ENCODE data around the gene HECTD2.
"Not testable (repeated sequence)": the region's sequence is repeated elsewhere in the genome, so short reads cannot be mapped to it uniquely, and the experiment has no call there.

The HECTD2 gene

DNA sequence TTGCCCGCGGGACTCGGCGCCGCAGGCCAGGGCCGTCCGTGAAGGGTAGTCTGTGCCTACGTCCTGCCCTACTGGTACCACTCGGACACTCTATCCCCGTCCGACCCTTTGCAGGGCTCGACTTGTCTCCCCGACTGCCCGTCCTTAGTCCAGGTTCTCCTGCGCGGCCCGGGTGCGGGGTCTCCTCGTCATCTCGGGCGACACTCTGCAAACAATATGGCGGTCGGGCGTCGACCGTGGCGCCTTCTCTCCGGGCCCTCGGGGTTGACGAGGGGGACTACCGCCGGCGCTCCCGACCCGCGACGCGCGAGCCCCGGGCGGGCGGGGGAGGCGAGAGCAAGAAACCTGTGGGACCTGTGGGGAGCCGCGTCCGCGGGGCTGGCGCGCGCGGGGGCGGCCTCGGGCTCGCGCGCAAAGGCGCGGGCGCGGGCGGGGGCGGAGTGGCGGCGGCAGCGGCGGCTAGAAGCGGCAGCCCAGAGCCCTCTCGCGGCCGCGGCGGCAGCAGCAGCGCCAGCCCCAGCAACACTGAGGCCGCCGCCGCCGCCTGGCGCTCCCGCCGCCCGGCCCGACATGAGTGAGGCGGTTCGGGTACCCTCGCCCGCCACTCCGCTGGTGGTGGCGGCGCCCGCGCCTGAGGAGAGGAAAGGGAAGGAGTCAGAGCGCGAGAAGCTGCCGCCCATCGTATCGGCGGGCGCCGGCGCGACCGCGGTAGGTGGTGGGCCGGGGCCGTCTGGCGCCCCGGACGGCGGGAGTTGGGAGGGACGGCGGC, at the start of gene HECTD2:
Gene HECTD2, plus strand, starts transcription at position 476 of the 769 bp plus-strand sequence. Its CDS starts 95 bp downstream, at position 571.
- DNase-seq (ENCODE audit: low spot score) (peak; percentile 83), FAIRE-seq (no peak)

DNA sequence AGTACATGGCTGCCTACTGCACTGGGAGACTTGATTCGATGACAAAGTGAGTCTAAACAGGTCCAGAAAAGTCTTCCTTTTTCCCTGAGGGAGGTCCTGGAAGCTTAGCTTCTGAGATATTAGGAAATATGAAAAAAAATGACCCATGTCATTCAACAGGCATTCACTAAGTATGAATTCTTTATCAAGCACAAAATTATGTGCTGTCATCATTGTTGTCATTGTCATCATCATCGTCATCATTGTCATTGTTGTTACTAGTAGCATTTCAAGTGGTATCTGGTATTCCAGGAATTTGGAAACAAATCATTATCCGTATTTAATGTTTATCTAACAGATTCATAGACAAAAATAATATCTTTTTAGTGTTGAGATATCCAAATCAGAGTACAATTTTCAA, 49.7 kb upstream of the HECTD2 start:
- no peak for FAIRE-seq
- DNase-seq (ENCODE audit: low spot score): no peak

DNA sequence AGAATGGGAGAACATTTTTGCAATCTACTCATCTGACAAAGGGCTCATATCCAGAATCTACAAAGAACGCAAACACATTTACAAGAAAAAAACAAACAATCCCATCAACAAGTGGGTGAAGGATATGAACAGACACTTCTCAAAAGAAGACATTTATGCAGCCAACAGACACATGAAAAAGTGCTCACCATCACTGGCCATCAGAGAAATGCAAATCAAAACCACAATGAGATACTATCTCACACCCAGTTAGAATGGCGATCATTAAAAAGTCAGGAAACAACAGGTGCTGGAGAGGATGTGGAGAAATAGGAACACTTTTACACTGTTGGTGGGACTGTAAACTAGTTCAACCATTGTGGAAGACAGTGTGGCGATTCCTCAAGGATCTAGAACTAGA, 44.6 kb upstream of the HECTD2 start:
- DNase-seq (ENCODE audit: low spot score); FAIRE-seq: not testable (repeated sequence)

- FAIRE-seq (no peak), DNase-seq (ENCODE audit: low spot score) (no peak)
Observed at GRCh38 chr10:91366704-91367103, 43.4 kb upstream of the HECTD2 start.

DNA sequence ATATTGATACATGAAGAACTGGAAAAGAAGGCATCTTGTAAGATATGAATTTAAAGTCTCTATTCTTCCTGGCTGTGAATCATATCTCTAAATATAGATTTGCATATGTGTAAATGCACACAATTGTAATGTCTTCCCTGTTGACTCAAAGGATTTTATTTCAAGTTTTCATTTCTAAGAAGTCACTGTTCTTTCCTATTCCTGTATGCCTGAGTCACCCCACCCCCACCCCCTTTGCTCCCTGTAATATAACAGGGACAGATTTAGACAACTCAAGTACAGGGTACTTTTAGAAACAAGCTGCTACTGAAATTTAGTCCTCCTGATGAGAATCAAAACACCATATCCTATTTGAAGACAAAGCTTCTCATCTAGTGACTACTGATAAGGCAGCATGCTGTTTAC, 43.0 kb upstream of the HECTD2 start:
- no peak for FAIRE-seq
- no peak for DNase-seq (ENCODE audit: low spot score)

DNA sequence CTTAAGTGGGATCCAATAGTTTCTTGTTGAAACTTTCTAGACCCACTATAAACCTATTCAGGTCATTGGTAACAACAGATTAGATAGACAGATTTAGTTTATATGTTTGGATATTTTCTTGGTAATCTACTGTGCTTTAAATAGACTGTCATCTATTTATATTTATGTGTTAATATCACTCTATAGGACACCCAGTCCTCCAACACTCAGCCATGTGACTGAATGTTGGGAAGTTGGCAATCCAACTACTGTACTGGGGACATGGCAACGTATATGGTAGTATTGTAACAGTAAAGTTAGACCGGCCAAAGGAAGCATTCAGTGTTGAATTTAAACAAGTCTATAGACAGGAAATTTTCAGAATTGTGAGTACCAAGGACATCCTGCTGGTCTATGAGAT, 42.6 kb upstream of the HECTD2 start:
- no peak for DNase-seq (ENCODE audit: low spot score)
- no peak for FAIRE-seq

DNA sequence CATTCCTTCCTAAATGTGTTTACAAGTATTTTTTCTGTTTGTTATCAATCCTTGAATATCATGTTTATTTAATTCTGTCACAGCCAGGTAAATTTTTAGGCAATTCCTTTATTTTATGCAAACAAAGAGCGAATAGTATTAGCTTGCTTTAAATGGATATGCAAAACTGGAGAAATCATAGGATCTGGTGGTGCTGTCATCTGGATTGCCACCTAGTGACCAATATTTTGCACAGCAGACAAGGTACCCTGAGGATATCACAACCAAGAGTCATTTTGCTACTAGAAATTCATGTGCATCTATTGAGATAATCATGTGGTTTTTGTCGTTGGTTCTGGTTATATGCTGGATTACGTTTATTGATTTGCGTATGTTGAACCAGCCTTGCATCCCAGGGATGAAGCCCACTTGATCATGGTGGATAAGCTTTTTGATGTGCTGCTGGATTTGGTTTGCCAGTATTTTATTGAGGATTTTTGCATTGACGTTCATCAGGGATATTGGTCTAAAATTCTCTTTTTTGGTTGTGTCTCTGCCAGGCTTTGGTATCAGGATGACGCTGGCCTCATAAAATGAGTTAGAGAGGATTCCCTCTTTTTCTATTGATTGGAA, 40.1 kb upstream of the HECTD2 start:
- not testable (repeated sequence) for FAIRE-seq

DNA sequence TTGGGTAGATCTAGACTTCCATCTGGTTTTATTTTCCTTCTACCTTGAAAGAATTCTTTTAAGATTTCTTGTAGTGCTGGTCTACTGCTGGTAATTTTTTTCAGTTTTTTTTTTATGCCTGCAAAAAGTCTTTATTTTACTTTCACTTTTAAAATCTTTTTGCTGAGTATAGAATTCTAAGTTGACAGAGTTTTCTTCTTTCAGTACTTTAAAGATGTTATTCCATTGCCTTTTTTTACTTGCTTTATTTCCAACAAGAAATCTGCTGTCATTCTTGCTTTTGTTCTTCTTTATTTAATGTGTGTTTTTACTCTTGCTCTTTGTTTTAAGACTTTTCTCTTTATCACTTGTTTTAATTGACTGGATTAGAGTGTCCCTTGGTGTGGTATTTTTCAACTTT, 36.1 kb upstream of the HECTD2 start:
- no peak for DNase-seq (ENCODE audit: low spot score)
- no peak for FAIRE-seq

More for the DNA sequence above, 40.1 kb upstream of the HECTD2 start:
- peak; percentile 26 for DNase-seq (ENCODE audit: low spot score)

DNA sequence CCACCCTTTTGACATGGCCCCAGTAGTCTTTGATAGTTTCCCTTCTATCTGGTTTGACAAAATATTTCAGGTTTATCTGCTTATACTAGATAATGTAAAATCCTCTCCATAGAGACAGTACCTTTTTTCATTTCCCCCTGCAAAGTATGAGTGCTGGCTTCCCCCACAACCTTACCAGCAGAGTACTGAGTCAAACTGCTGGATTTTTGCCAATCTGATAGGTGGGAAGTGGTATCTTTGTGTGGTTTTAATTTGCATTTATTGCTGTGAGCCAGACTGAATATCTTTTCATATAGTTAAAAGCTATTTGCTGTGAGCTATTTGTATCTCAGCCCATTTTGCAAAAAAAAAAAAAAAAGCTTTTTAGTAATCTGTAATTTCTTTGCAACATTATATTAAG, 32.1 kb upstream of the HECTD2 start:
- peak; percentile 27 for DNase-seq (ENCODE audit: low spot score)
- no peak for FAIRE-seq

DNA sequence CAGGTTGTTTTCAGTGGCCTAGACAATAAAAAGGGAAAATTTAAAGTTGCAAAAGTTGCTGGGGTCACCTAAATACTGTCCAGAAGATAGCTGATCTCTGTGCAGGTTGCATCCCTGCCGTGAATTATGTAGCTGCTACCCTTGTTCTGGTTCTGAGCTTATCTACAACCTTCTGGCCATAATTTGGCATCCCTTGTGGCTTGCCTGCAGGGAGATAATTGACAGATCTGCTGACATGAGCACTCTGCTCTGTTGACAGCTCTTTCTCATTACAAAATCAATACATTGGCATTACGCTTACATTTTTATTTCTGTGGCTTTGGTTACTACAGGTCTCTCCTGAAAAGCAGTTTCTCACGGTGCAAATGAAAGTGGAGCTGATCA, 29.3 kb upstream of the HECTD2 start:
- no peak for DNase-seq (ENCODE audit: low spot score)
- no peak for FAIRE-seq

DNA sequence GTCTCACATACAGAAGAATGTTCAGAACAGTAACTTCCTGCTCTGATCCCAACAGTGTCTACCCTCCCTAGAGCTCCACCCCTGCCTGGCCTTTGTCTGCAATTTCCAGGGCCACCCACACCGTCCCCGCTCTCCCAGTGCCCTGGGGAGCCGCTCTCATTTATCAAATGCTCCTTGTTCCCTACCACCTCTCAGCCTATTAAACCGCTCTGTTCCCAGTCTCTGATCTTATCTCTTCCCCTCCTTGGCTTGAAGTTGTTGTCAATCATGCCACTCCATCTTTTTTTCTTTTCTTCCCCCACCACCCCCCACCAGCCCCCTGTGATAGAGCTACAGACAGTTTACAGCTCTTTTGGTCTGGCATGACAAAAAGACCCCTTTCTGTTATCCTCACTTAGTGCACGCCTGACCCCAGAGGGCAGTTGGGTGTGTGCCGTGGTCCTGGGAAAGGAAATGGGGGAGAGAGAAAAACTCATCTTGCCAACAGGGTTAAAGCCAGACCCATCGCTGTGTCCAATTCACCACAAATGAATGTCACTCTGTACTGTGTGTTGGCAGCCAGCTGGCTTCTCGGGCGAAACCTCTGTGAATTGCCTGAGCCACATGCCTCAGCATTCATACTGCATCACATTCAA, 28.8 kb upstream of the HECTD2 start:
- DNase-seq (ENCODE audit: low spot score) (peak; percentile 20), FAIRE-seq (no peak)

- FAIRE-seq: no peak
- no peak for DNase-seq (ENCODE audit: low spot score)
Observed at GRCh38 chr10:91385306-91386085, 24.6 kb upstream of the HECTD2 start.

GRCh38 chr10:91389636-91390512, 20.3 kb upstream of the HECTD2 start:
- DNase-seq (ENCODE audit: low spot score): peak; percentile 26
- no peak for FAIRE-seq

- not testable (repeated sequence) for FAIRE-seq; DNase-seq (ENCODE audit: low spot score)
Observed at GRCh38 chr10:91390513-91390825, 19.7 kb upstream of the HECTD2 start.

DNA sequence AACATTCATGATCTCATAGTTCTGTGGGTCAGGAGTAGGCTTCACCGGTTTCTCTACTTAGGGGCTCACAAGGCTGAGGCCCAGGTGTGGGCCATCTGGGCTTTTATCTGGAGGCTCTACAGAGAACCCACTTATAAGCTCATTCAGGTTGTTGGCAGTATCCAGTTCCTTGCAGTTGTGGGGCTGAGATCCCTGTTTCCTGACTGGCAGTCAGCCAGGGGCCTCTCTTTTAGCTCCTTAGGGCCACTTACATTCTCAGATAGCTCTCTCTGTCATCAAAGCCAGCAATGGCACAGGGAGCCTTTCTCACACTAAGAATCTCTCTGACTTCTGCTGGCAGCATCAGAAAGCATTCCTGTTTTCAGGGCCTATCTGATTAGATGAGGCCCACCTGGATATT, 18.2 kb upstream of the HECTD2 start:
- DNase-seq (ENCODE audit: low spot score) (no peak), FAIRE-seq (no peak)

DNA sequence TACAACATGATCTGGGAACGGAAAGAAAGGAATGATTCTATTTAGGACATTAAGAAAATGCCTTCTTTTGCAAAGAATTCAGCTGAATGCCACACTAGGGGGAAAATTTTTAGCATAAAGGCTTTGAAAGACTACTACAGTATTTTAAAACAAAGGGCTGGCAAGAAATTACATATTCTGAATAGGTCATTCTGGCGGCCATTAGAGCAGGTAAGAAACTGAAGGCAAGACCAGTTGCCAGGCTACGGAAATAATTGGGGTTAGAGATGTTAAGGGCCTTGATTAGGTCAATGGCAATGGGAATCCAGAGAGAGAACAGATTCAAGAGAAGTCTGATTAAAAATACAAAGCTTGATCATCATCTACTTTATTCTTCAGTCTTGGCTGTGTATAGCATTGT, 3.8 kb upstream of the HECTD2 start:
- no peak for DNase-seq (ENCODE audit: low spot score)
- FAIRE-seq: no peak

DNA sequence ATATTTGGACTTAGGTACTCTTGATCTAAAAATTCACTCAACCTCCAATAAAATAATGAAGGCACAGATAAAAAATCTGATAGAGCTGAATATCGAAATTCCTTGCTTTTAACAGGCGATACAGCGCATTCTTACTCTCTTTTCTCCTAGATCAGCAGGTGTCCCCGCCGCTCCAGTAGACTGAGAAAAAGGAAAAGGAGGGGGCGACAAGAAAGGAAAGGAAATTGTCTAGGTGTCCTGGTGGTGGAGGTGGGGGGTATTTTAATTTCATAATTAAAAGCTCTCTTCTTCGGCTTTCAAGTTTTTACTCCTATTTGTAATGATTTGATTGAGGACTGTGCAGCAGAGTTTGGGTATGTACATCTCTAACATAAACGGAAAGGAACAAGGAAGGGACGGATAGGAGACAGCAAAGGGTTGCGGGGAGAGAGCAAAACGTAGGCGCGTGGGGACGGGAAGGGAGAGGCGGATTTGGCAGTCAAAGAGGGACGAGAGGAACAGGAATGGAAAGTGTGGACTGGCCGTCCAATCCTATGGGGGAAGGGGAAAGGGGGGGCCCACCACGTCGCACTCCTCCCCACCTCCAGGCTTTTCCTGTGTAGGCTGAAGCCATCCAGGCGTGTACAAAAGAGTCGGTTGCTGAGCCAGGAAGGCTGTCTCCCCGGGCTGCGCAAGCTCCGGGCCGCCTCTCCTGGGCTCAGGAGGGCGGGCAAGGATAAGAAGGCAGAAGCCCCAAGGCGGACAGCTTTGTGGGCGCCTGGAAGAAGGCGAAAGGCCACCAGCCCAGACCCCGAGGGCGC, 875 bp upstream of the HECTD2 start:
- FAIRE-seq: peak; percentile 32
- DNase-seq (ENCODE audit: low spot score): peak; percentile 71

GRCh38 chr10:91410638-91411371, 661 bp downstream of the HECTD2 start:
- FAIRE-seq: peak; percentile 69
- peak; percentile 62 for DNase-seq (ENCODE audit: low spot score)

DNA sequence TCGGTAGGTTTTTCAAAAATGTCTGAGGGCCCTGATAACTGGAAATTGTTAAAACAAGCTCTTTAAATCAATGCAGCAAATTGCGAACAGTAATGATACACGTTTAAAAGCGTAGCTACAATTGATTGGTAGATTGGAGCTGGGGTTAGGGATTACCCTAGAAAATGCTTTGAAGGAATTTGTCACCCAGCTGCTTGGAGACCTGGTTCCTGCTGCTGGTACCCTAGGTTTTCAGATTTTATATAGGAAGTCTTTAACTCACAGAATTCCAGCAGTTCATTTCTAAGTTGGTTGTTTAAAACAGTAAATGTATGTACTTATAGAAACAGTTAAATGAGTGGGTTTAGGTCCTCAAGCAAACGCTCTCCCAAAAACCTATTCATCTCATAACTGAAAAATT, 1.5 kb downstream of the HECTD2 start:
- FAIRE-seq (no peak), DNase-seq (ENCODE audit: low spot score) (no peak)

All from urothelium cell line (cell line).